Measurements from ENCODE around the gene RTN4RL1.
A peak's percentile ranks its signal among the peaks of the same experiment; 100 is the strongest.

RTN4RL1 gene

GRCh38 chr17:1939981-1940809, 84.9 kb downstream of the RTN4RL1 start:
- Histone ChIP-seq H3K4me3 (no peak overlapping the region), H3K27ac (no peak overlapping the region)
- TF ChIP-seq, protein P1, sequence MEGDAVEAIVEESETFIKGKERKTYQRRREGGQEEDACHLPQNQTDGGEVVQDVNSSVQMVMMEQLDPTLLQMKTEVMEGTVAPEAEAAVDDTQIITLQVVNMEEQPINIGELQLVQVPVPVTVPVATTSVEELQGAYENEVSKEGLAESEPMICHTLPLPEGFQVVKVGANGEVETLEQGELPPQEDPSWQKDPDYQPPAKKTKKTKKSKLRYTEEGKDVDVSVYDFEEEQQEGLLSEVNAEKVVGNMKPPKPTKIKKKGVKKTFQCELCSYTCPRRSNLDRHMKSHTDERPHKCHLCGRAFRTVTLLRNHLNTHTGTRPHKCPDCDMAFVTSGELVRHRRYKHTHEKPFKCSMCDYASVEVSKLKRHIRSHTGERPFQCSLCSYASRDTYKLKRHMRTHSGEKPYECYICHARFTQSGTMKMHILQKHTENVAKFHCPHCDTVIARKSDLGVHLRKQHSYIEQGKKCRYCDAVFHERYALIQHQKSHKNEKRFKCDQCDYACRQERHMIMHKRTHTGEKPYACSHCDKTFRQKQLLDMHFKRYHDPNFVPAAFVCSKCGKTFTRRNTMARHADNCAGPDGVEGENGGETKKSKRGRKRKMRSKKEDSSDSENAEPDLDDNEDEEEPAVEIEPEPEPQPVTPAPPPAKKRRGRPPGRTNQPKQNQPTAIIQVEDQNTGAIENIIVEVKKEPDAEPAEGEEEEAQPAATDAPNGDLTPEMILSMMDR (IDR thresholded peaks at IDR 0.05), result no peak
- DNase-seq (ENCODE audit: low spot score), result no peak

DNA sequence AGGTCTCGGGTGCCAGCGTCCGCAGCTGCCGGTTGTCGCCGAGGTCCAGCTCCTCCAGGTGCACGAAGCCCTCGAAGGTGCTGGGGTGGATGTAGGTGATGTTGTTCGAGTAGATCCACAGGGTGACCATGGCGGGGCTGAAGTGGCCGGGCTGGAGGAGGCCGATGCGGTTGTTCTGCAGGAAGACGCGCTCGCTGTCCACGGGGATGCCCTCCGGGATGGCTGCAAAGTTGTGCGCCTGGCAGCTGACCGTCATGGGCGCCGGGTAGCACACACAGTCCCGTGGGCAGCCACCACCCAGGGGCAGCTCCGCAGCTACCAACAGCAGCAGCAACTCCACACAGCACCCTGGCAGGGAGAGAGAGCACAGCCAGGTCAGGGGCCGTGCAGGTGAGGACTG, 87.7 kb downstream of the RTN4RL1 start:
- no peak for DNase-seq (ENCODE audit: low spot score)
- H3K4me3 ChIP-seq, result no peak overlapping the region
- TF ChIP-seq, protein P1 (IDR thresholded peaks at IDR 0.05), result no peak

GRCh38 chr17:1936766-1937165, 88.4 kb downstream of the RTN4RL1 start:
- Histone ChIP-seq H3K27ac (no peak overlapping the region), H3K4me3 (no peak overlapping the region)
- TF ChIP-seq, protein P1 (IDR thresholded peaks at IDR 0.05), result no peak
- DNase-seq (ENCODE audit: low spot score), result no peak

More for the DNA sequence above, 87.7 kb downstream of the RTN4RL1 start:
- H3K27ac ChIP-seq, result no peak overlapping the region

DNA sequence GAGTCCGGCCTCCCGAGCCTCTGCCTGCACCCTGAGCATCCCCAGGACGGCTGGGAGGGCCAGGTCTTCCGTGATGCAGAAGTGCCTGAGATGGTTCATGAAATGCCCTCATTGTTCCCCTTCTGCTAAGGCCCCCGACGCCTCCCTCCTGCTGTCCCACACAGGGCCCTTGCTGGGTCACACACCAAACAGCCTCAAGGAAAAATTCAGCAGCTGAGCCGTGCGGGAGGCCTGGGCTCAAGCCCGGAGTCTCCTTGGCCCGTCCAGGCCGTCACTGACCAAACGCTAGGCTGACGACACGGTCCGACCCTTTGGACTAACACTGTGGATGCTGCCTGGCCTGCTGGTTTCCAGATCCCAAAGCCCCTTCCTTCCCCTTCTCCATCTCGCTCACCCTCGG, 90.2 kb downstream of the RTN4RL1 start:
- no peak overlapping the region for H3K4me3 ChIP-seq
- no peak overlapping the region for H3K27ac ChIP-seq
- TF ChIP-seq, protein P1 (IDR thresholded peaks at IDR 0.05), result no peak
- no peak for DNase-seq (ENCODE audit: low spot score)

DNA sequence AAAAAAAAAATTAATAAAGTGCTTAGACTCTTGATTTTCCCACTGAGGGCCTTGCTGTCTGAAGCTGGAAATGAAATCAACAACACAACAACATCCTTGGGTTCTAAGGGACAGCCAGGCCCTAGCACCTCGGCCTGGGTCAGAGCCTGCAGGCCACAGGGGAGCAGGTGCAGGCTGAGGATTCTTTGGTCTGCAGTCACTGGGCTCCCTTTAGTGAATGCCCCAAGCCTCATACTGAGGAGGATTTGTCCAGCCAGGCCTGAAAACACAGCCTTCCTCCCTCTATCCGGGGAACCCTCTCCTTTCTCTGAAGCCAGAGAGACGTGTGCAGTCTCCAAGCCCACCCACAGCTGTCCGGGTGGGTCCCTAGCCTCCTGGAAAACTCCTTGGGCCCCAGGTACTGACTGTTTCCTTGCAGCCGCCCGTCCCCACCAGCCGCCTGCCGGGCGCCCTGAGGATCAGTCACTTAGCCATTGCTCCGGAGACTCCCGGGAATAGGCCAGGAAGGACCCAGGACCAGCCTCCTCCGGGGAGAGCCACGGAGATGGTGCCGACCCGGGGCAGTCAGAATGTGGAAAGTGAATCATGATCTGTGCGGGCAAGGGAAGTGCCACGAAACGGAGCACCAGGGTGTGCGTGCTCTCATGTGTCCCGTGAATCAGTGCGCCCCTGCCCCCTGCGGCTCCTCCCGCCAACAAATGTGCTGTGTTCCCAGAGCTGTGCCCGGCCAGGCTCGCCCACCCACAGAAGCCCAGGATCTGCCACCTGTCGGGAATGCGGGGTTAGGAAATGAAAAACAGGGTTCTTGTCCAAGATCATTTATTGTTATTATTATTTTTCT, 91.0 kb downstream of the RTN4RL1 start:
- Histone ChIP-seq H3K4me3 (no peak overlapping the region), H3K27ac (no peak overlapping the region)
- DNase-seq (ENCODE audit: low spot score), result no peak
- TF ChIP-seq, protein P1 (IDR thresholded peaks at IDR 0.05), result no peak

DNA sequence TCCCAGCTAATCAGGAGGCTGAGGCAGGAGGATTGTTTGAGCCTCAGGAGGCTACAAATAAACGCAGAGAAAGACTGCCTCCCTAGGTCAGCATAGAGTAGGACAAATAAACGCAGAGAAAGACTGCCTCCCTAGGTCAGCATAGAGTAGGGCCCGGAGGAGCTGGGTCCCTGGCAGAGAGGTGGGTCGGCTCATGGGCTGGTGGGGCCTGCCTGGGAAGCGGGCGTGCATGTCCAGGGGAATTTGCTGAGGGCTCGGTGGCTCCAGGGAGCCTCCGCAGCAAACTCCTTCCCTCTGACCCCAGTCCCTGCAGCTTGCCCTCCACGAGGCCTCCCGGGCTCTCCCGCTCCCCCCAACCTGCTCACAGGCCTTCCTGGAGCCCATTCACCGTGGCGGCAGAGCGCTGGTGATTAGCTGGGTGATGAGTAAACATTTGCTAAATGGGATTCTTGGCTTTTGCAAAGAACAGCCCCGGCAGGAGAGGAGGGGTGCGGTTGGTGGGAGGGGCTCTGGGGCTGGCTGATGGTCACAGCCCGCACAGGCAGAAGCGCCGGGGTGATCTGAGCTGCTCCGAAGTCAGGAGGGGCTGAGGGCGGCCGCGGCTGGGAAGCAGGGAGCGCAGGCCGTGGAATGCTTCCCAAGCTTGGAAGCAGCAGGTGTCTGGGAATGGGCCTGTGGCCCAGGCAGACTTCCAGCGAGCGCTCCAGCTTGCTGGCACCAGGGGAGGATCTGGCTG, 93.1 kb downstream of the RTN4RL1 start:
- H3K4me3 ChIP-seq, result peak overlapping the region; percentile 17
- no peak for DNase-seq (ENCODE audit: low spot score)
- TF ChIP-seq, protein P1 (IDR thresholded peaks at IDR 0.05), result no peak
- H3K27ac ChIP-seq, result no peak overlapping the region

Measured in coronary artery (tissue), 2 donors.